Measurements from ENCODE around the gene RPL29.

RPL29 gene

DNA sequence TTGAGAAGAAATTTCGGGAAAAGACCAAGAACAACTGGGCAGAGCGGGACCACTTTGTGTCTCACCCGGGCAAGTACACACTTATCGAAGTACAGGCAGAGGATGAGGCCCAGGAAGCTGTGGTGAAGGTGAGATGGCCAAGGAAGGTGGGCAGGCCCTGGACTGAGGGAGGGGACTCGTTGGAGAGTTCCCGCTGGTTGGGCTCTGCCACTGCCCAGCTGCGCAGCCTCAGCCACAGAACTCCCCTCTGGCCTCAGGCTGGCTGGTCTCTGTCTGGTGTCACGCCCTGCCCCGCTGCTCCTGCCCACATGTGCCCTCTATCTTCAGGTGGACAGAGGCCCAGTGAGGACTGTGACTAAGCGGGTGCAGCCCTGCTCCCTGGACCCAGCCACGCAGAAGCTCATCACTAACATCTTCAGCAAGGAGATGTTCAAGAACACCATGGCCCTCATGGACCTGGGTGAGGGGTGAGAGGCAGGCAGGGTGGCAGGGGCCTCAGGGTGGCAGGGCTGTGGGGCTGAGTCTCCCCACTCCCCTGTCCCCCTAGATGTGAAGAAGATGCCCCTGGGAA, 51.2 kb downstream of the RPL29 start:
- DNase-seq, result no peak
